Prostate gland (tissue), 2 donors: Measurements from ENCODE around the gene RAB25.

ENCODE experiments used
- CTCF ChIP-seq, 4 experiments: fragments of 200-600 bp in 2 of 4; fragments of 450-650 bp in 2 of 4; sonication (generic) in 2 of 4; IDR thresholded peaks; 1 replicate in 3 of 4; 2 replicates in 1 of 4; pipeline ENCODE4 v1.5.1; 2016 to 2019; ENCODE audit warnings: antibody characterized with exemption in 4 of 4, mild to moderate bottlenecking in 2 of 4, moderate library complexity in 2 of 4
- POLR2A ChIP-seq: fragments of 450-650 bp; IDR thresholded peaks from one replicate; pipeline ENCODE4 v1.6.1; 2016; ENCODE audit warnings: antibody characterized with exemption, mild to moderate bottlenecking
- POLR2AphosphoS5 ChIP-seq: sonication (generic); formaldehyde crosslinking; IDR thresholded peaks from one replicate; pipeline ENCODE4 v1.6.1; 2017; ENCODE audit warnings: antibody characterized with exemption

GRCh38 chr1:156078728-156079127 is 17.8 kb downstream of the RAB25 start:
- TF ChIP-seq CTCF (IDR thresholded peaks at IDR 0.05): no peak
- TF ChIP-seq POLR2AphosphoS5: no peak
- no peak for TF ChIP-seq POLR2A
